SU-DHL-6 (cell line): ENCODE measurements around the gene THY1.

ENCODE experiments used
- EZH2phosphoT487 ChIP-seq: fragments of 200-600 bp; sonication (generic), shearing (Covaris generic); conservative IDR thresholded peaks from 2 replicates; pipeline ENCODE4 v1.6.1; 2018; ENCODE audit warnings: mild to moderate bottlenecking, antibody characterized with exemption, low read length, moderate library complexity, mixed read lengths
- TF ChIP-seq, protein P1 (sequence below): fragments of 200-600 bp; sonication (generic); IDR thresholded peaks from one replicate; pipeline ENCODE4 v1.5.1; 2017; ENCODE audit warnings: antibody characterized with exemption, mild to moderate bottlenecking, low read length, moderate library complexity; ENCODE audit not compliant: insufficient read depth, poor library complexity, severe bottlenecking

DNA sequence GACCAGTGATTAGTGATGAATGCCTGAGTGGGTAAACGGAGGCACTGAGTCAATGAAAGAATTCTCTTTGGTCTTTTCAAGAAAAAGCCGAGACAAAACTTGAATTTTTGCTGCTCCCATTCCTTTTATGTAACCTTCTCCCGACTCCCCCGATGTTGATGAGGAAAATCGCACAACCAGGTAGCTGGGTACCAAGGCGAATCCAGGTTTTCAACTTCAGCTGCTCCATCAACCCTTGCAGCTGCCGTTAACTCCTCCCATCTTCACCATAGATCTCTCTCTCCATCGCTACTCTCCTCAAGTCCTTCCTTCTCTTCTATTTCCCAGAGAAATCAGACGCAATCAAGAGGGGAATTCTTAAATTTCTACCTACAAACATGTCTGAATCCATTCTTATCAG lies 40.9 kb downstream of the THY1 start:
- TF ChIP-seq, protein P1, sequence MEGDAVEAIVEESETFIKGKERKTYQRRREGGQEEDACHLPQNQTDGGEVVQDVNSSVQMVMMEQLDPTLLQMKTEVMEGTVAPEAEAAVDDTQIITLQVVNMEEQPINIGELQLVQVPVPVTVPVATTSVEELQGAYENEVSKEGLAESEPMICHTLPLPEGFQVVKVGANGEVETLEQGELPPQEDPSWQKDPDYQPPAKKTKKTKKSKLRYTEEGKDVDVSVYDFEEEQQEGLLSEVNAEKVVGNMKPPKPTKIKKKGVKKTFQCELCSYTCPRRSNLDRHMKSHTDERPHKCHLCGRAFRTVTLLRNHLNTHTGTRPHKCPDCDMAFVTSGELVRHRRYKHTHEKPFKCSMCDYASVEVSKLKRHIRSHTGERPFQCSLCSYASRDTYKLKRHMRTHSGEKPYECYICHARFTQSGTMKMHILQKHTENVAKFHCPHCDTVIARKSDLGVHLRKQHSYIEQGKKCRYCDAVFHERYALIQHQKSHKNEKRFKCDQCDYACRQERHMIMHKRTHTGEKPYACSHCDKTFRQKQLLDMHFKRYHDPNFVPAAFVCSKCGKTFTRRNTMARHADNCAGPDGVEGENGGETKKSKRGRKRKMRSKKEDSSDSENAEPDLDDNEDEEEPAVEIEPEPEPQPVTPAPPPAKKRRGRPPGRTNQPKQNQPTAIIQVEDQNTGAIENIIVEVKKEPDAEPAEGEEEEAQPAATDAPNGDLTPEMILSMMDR, result no peak
- TF ChIP-seq EZH2phosphoT487, result no peak
